ENCODE results near the gene CAV2. TPM values are rescaled to one million over a fixed set of nuclear protein-coding genes. Genes with fewer than 3 reads are reported as not detected.
A peak's percentile ranks its signal among the peaks of the same experiment; 100 is the strongest.

Gene CAV2
- total RNA-seq, 4 donors from 2014 or later, result 142 to 188 (median 170) TPM

- Histone ChIP-seq H3K9me3 (no peaks in the 10 kb centered on the region), H3K27me3 (no peaks in the 10 kb centered on the region), H3K27ac (peak overlapping the region; percentile 43 to 93 (median 50)), H3K4me1 (peaks cover 0 to 70% (median 7%) of the 10 kb centered on the region in 3 donors), H3K36me3 (peaks cover 0 to 23% of the 10 kb centered on the region in 2 donors), H3K4me3 (no peak overlapping the region)
- 32 to 100% methylated on average over 1 to 2 of the region's 2 CpGs for WGBS, 2 donors (ENCODE audit: low coverage in 1 of 2)
- no peak for TF ChIP-seq CTCF (IDR thresholded peaks at IDR 0.05)
- no peak for TF ChIP-seq POLR2AphosphoS5 (IDR thresholded peaks at IDR 0.05)
- TF ChIP-seq EP300 (IDR thresholded peaks at IDR 0.05), result no peak
- TF ChIP-seq POLR2A (IDR thresholded peaks at IDR 0.05), result no peak
- ATAC-seq, result no peak
Observed at GRCh38 chr7:116505278-116505677, 5.7 kb downstream of the CAV2 start.

DNA sequence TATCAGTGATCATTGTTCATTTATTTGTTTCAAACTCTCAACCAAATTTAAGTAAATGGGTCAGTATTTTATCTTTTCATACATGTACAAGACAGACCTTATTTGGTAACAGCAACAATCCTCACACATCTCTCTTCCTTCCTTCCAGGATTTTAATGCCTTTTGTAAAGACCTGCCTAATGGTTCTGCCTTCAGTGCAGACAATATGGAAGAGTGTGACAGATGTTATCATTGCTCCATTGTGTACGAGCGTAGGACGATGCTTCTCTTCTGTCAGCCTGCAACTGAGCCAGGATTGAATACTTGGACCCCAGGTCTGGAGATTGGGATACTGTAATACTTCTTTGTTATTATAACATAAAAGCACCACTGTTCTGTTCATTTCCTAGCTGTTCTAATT lies 6.3 kb downstream of the CAV2 start:
- WGBS, 2 donors (ENCODE audit: low coverage in 1 of 2), result 60 to 74% methylated on average over 3 of the region's 3 CpGs
- Histone ChIP-seq H3K9me3 (no peaks in the 10 kb centered on the region), H3K27me3 (no peaks in the 10 kb centered on the region), H3K4me1 (peaks cover 0 to 70% (median 7%) of the 10 kb centered on the region in 3 donors), H3K27ac (peak overlapping the region in 3 of 4 donors; percentile 46 to 93 (median 54)), H3K36me3 (peaks cover 0 to 23% of the 10 kb centered on the region in 2 donors), H3K4me3 (no peak overlapping the region)
- no peak for TF ChIP-seq CTCF (IDR thresholded peaks at IDR 0.05)
- no peak for TF ChIP-seq POLR2A (IDR thresholded peaks at IDR 0.05)
- TF ChIP-seq POLR2AphosphoS5 (IDR thresholded peaks at IDR 0.05), result no peak
- TF ChIP-seq EP300 (IDR thresholded peaks at IDR 0.05), result no peak
- ATAC-seq, result no peak

DNA sequence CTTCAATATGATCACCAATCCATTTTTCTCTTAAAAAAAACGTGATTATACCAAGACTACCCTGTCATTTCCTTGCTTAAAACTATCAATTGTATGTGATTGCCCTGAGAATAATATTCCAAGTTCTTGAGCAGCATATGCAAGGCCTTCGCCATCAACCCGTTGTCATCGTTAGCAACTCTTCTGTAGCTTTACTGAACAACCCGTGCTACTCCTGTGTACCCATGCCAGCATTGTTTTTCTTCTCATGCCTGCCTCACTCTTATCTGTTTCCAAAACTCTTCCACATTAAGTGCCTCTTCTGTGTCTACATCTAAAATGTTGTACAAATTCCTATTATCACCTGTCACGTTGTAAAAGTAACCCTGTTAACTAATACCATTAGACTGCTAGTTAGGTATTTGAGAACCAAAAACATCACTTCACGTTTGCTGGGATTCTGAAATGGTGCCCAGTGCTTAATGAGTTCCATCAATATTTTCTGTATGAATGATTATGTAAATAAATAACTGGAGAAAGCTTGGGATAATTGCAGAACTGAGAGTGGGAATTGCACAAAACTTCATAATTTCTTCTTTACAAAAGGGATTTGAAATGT lies 10.5 kb downstream of the CAV2 start:
- Histone ChIP-seq H3K9me3 (no peaks in the 10 kb centered on the region), H3K27ac (peak overlapping the region; percentile 12 to 81 (median 34)), H3K4me3 (no peak overlapping the region), H3K36me3 (peaks cover 0 to 23% of the 10 kb centered on the region in 2 donors), H3K27me3 (no peaks in the 10 kb centered on the region), H3K4me1 (peaks cover 0 to 70% (median 5%) of the 10 kb centered on the region in 3 donors)
- no peak for TF ChIP-seq POLR2A (IDR thresholded peaks at IDR 0.05)
- no peak for ATAC-seq
- 68 to 72% methylated on average over 7 of the region's 7 CpGs for WGBS, 2 donors (ENCODE audit: low coverage in 1 of 2)

GRCh38 chr7:116510795-116511194 lies 11.3 kb downstream of the CAV2 start:
- TF ChIP-seq POLR2A (IDR thresholded peaks at IDR 0.05) (no peak), EP300 (IDR thresholded peaks at IDR 0.05) (no peak), CTCF (IDR thresholded peaks at IDR 0.05) (no peak), POLR2AphosphoS5 (IDR thresholded peaks at IDR 0.05) (no peak)
- no peak overlapping the region for H3K4me3 ChIP-seq
- no peaks in the 10 kb centered on the region for H3K27me3 ChIP-seq
- peak overlapping the region; percentile 44 to 82 (median 80) for H3K27ac ChIP-seq
- ATAC-seq, result no peak
- H3K36me3 ChIP-seq, result peaks cover 0 to 22% of the 10 kb centered on the region in 2 donors
- peaks cover 0 to 68% (median 7%) of the 10 kb centered on the region in 3 donors for H3K4me1 ChIP-seq
- no peaks in the 10 kb centered on the region for H3K9me3 ChIP-seq

- WGBS, 2 donors (ENCODE audit: low coverage in 1 of 2), result 35 to 60% methylated on average over 9 to 11 of the region's 12 CpGs
- H3K36me3 ChIP-seq, result peaks cover 0 to 12% of the 10 kb centered on the region in 2 donors
- H3K9me3 ChIP-seq, result no peaks in the 10 kb centered on the region
- peak overlapping the region; percentile 44 to 82 (median 80) for H3K27ac ChIP-seq
- peaks cover 0 to 58% (median 7%) of the 10 kb centered on the region in 3 donors for H3K4me1 ChIP-seq
- H3K27me3 ChIP-seq, result no peaks in the 10 kb centered on the region
- peak; percentile 70 for ATAC-seq
- peak overlapping the region; percentile 39 to 43 for H3K4me3 ChIP-seq
- no peak for TF ChIP-seq CTCF (IDR thresholded peaks at IDR 0.05)
- no peak for TF ChIP-seq EP300 (IDR thresholded peaks at IDR 0.05)
- TF ChIP-seq POLR2A (IDR thresholded peaks at IDR 0.05), result no peak
- no peak for TF ChIP-seq POLR2AphosphoS5 (IDR thresholded peaks at IDR 0.05)
Observed at GRCh38 chr7:116511552-116512519, 12.3 kb downstream of the CAV2 start.

All from gastroesophageal sphincter (tissue), 4 donors.